Glutamatergic neuron (in vitro differentiated cells): ENCODE results near the gene GPR162. TPM values are rescaled to one million over a fixed set of nuclear protein-coding genes. Genes with fewer than 3 reads are reported as not detected.

Source experiments
- DNase-seq: peaks from one replicate; pipeline ENCODE4 v3.0.0; 2022
- H3K27ac Mint-ChIP-seq: one replicate; pipeline ENCODE4 v1.8.0; 2020; ENCODE audit warnings: mild to moderate bottlenecking, mixed read lengths, inconsistent platforms; ENCODE audit not compliant: unreplicated experiment
- H3K27me3 Mint-ChIP-seq: one replicate; pipeline ENCODE4 v1.8.0; 2020; ENCODE audit warnings: mild to moderate bottlenecking, moderate library complexity, mixed read lengths, inconsistent platforms; ENCODE audit not compliant: unreplicated experiment
- H3K36me3 Mint-ChIP-seq: one replicate; pipeline ENCODE4 v1.8.0; 2020; ENCODE audit warnings: mild to moderate bottlenecking, mixed read lengths, inconsistent platforms; ENCODE audit not compliant: unreplicated experiment
- H3K4me1 Mint-ChIP-seq: one replicate; pipeline ENCODE4 v1.8.0; 2020; ENCODE audit warnings: mild to moderate bottlenecking, low read depth, mixed read lengths, inconsistent platforms; ENCODE audit not compliant: unreplicated experiment
- H3K4me3 Mint-ChIP-seq: one replicate; pipeline ENCODE4 v1.8.0; 2020; ENCODE audit warnings: mild to moderate bottlenecking, mixed read lengths, inconsistent platforms; ENCODE audit not compliant: unreplicated experiment
- H3K9me3 Mint-ChIP-seq: one replicate; pipeline ENCODE4 v1.8.0; 2020; ENCODE audit warnings: mild to moderate bottlenecking, moderate library complexity, mixed read lengths, inconsistent platforms; ENCODE audit not compliant: unreplicated experiment
- total RNA-seq: library from RNA; stranded (reverse); fragmentation: NEBNext Ultra II Directional; extraction: Animal tissue kit (Norgen Biotek cat#: 25700); gene quantifications from one replicate; pipeline ENCODE4 v1.2.1, GENCODE V29; 2021; ENCODE audit not compliant: unreplicated experiment
- TF ChIP-seq, protein P1 (sequence below): fragments of 200-600 bp; sonication (generic); IDR thresholded peaks from one replicate; pipeline ENCODE4 v1.5.0; 2021; ENCODE audit not compliant: partially characterized antibody, unreplicated experiment

The GPR162 gene
- total RNA-seq, 1 donor from 2014 or later, result 145 TPM

DNA sequence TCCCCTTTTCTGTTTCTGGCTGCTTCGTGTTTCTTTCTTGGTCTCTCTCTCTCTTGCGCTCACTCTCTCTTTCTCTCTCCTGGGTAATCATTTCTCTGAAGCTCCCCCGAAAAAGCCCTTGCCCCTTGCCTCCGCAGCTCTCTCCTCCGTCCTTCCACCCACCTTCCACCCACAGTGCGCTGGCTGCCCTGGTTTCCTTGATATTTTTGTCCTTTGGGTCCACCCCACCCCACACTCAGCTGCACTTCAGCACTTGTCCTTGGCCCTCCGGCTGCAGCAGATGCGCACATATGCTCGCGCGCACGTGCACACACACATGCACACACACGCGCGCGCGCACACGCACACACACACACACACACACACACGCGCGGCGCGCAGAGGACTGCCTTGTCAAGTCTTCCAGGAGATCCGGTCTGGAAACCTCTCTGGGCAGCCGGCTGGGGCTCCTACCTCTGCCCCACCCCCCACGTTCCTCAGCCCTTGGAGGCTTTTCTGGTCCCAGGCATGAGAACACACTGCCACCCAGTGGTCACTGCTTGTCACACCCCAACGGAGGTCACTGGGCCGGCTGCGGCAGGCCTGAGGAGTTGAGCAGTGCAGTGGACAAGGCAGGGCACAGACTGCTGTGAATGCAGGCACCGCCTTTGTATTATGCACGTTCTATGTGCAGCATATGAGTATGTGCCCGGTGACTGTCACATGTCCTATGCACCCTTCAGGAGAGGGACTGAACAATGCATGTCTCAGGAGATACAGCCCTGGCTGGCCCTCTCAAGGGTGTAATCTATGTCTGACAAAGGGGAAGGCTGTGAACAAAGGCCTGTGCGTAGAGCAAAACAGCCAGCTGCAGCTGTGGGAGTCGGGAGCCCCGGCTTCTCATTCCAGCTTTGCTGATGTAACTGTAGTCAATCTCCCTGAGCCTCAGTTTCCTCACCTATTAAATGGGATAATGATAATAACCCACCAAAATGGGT, 42.8 kb upstream of the GPR162 start:
- Mint-ChIP-seq H3K9me3 (peaks cover 15% of the 10 kb centered on the region), H3K4me1 (peaks cover 29% of the 10 kb centered on the region), H3K36me3 (peaks cover 5% of the 10 kb centered on the region), H3K27ac (peak overlapping the region; percentile 100), H3K27me3 (peaks cover 23% of the 10 kb centered on the region), H3K4me3 (peak overlapping the region; percentile 96)
- TF ChIP-seq, protein P1, sequence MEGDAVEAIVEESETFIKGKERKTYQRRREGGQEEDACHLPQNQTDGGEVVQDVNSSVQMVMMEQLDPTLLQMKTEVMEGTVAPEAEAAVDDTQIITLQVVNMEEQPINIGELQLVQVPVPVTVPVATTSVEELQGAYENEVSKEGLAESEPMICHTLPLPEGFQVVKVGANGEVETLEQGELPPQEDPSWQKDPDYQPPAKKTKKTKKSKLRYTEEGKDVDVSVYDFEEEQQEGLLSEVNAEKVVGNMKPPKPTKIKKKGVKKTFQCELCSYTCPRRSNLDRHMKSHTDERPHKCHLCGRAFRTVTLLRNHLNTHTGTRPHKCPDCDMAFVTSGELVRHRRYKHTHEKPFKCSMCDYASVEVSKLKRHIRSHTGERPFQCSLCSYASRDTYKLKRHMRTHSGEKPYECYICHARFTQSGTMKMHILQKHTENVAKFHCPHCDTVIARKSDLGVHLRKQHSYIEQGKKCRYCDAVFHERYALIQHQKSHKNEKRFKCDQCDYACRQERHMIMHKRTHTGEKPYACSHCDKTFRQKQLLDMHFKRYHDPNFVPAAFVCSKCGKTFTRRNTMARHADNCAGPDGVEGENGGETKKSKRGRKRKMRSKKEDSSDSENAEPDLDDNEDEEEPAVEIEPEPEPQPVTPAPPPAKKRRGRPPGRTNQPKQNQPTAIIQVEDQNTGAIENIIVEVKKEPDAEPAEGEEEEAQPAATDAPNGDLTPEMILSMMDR, result peak; percentile 84
- DNase-seq, result peak; percentile 98

DNA sequence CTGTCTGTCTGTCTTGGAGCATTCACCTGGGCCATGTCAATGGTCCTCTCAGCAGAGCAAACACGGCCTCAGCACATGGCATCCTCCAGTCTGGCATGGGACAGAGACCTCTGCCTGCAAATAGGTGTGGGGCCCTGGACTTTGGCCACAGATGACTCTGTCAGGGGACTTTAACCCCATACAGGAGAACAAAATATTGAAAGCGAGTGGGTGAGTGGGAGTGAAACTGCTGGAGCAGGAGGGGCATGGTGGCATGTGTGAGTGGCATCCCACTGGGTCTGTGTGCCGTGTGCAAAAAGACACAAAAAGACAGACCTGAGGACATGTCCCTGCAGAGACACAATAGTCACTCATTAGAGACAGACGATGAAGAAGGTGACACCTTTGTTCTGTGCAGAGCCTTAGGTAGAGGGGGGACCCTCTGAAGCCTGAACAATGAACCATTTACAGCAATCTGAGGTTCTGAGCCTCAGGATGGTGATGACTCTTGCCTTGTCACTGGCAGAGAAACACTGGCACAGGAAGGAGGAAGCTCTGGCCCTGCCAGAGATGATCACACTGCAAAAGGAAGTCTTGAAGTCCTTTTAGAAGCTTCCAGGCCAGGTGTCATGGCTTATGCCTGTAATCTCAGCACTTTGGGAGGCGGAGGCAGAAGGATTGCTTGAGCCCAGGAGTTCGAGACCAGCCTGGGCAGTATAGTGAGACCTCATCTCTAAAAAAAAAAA, 41.8 kb upstream of the GPR162 start:
- DNase-seq, result no peak
- Mint-ChIP-seq H3K27ac (peak overlapping the region; percentile 100), H3K36me3 (peaks cover 3% of the 10 kb centered on the region), H3K9me3 (peaks cover 13% of the 10 kb centered on the region), H3K27me3 (peaks cover 20% of the 10 kb centered on the region), H3K4me3 (peak overlapping the region; percentile 46), H3K4me1 (peaks cover 29% of the 10 kb centered on the region)
- TF ChIP-seq, protein P1, result no peak

DNA sequence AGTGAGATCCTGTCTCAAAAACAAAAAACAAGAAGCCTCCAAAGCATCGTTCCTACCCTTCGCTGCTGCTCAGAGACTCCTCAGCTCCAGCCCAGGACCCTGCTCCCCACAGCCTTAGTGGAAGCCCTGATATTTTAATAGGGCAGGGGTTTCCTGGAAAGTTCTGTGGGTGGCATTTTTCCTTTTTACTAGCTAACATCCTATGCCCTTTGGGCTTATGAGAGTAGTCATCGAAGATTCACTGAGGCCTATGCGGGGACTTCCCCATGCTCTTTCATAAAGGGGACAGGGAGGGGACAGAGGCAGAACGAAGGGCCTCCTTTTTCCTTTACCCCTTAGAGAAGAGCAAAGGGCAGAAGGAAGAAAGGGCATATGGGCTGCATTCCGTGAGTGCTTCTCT, 41.0 kb upstream of the GPR162 start:
- peaks cover 15% of the 10 kb centered on the region for H3K9me3 Mint-ChIP-seq
- TF ChIP-seq, protein P1, result no peak
- H3K4me3 Mint-ChIP-seq, result no peak overlapping the region
- H3K27ac Mint-ChIP-seq, result peak overlapping the region; percentile 66
- H3K36me3 Mint-ChIP-seq, result no peaks in the 10 kb centered on the region
- H3K27me3 Mint-ChIP-seq, result peaks cover 18% of the 10 kb centered on the region
- no peak for DNase-seq
- peaks cover 29% of the 10 kb centered on the region for H3K4me1 Mint-ChIP-seq

DNA sequence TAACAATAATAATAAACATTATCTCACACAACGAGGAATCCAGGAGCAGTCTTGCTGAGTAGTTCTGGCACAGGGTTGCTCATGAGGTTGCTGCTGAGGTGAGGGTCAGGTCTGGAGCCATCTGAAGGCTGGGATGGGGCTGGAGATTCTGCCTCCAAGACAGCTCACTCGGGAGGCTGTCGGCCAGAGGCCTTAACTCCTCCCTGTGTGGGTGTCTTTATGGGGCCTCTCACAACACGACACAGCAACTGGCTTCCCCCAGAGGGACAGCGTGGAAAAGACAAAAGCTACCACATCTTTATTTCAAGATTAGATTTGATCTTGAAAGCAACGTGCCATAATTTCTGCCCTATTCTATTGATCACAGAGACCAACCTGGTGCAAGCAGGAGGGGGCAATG, 39.5 kb upstream of the GPR162 start:
- H3K4me3 Mint-ChIP-seq, result no peak overlapping the region
- DNase-seq, result no peak
- H3K36me3 Mint-ChIP-seq, result no peaks in the 10 kb centered on the region
- no peak overlapping the region for H3K27ac Mint-ChIP-seq
- peaks cover 15% of the 10 kb centered on the region for H3K9me3 Mint-ChIP-seq
- TF ChIP-seq, protein P1, result no peak
- H3K4me1 Mint-ChIP-seq, result peaks cover 29% of the 10 kb centered on the region
- peaks cover 15% of the 10 kb centered on the region for H3K27me3 Mint-ChIP-seq
